ENCODE data around the gene UPF2.
"Not testable (repeated sequence)": the region's sequence is repeated elsewhere in the genome, so short reads cannot be mapped to it uniquely, and the experiment has no call there.

Gene UPF2

GRCh38 chr10:11907914-11908313, 134.7 kb downstream of the UPF2 start:
- no peak for DNase-seq (ENCODE audit: low spot score)

- DNase-seq (ENCODE audit: low spot score) = no peak
These were observed 135.9 kb downstream of the UPF2 start for GRCh38 chr10:11906714-11907113.

DNA sequence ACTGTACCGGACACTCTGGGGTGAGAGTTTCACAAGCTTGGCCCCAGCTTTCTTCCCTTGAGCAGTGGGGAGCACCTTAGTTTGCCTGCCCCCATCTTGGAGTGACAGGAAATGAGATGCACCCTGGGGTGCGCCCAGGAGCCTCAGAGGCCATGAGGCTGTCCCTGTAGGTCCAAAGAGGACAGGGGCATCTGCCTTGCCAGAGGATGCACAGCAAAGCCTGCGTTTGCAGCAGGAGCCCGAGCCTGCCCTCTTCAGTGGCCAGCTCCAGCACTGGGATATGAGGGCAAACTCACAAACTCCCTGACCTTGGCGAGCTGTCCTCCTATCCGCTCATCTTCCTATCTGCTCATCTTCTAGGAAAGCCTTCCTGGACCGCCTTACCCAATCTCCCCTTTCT, 140.0 kb downstream of the UPF2 start:
- DNase-seq (ENCODE audit: low spot score) = no peak

DNA sequence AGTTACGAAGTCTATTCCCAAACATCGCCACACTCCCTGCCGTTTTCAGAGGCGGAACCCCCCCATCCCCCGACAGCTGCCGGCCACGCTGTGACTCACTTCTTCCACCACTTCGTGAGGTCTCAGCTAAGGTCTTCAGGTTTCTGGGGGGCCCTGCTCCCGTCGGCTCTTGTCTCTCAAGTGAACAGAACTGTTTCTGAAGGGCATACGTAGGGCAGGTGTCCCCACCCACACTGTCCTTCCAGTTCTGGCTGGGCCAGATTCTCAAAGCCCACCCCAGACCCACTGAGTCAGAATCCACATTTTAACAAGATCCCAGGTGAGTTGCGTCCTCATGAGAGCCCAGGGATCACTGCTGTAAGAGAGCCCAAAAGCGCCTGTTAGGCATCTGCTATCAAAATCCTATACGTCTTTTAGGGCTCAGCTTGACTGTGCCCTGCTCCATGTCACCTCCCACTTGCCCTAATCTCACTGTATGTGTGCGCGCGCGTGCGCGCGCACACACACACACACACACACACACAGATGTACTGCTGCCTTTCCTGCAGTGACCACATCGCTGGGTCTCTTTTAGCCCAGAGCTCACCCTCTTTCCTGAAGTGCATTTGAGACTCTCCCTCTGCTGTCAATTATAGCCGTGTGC, 140.7 kb downstream of the UPF2 start:
- no peak for DNase-seq (ENCODE audit: low spot score)

DNA sequence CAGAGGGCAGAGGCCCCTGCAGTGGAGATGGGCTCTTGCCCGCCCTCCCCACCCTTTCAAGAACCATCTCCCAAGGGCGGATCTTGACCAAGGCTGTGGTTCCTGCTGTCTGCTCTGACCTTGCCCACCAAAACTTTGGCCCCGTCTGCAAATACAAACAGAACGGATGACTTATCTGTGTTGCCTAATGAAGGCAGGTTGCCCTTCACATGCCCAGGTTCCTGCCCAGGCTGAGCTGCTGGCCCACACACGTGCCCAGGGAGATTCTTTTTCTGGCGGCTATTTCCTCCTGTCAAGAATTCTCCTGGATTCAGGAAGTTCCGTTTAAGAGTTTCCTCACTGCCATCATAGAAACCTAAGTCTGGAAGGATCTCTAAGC, 141.2 kb downstream of the UPF2 start:
- DNase-seq (ENCODE audit: low spot score) = no peak

DNA sequence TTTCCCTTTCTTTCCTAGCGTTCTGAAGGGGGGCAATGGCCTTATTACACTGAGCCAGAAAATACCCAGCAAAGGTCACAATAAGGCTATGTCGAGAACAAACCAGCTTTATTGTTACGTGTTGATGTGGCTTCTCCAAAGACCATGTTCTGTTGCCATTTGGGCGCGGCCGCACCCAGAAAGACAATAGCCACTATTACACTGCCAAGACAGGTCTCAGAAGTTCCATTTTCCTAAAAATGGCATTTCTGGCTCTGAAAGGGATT, 141.6 kb downstream of the UPF2 start:
- DNase-seq (ENCODE audit: low spot score) = no peak

GRCh38 chr10:11899067-11899876, 143.3 kb downstream of the UPF2 start:
- DNase-seq (ENCODE audit: low spot score) = no peak

- no peak for DNase-seq (ENCODE audit: low spot score)
These were observed 144.1 kb downstream of the UPF2 start for GRCh38 chr10:11898372-11899066.

DNA sequence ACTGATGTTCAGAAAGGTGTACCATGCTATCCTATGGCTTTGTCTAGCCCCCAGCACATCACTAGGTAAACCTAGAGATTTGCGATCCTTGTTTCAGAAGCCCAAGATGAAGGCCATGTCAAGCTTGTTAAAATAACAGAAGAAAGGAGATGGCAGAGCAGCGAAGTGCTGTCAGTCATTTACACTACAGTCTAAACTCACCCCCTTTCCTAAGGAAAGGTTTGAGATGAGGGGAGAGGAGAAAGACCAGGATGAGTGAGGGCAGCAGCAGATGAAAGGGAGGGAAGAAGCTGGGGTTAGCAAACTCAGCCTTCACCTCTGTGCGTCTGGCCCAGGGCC, 144.6 kb downstream of the UPF2 start:
- no peak for DNase-seq (ENCODE audit: low spot score)

- no peak for DNase-seq (ENCODE audit: low spot score)
These were observed 145.9 kb downstream of the UPF2 start for GRCh38 chr10:11896549-11897200.

DNA sequence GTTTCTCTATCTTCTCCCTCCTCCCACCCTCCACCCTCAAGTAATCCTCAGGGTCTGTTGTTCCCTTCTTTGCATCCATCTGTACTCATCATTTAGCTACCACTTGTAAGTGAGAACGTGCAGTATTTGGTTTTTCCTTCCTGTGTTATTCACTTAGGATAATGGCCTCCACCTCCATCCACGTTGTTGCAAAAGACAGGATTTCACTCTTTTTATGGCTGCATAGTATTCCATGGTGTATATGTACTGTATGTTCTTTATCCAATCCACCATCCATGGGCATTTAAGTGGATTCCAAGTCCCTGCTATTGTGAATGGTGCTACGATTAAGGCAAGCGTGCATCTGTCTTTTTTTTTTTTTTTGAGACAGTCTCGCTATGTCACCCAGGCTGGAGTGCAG, 147.0 kb downstream of the UPF2 start:
- no peak for DNase-seq (ENCODE audit: low spot score)

GRCh38 chr10:11895108-11895466, 147.5 kb downstream of the UPF2 start:
- DNase-seq (ENCODE audit: low spot score) = no peak

- no peak for DNase-seq (ENCODE audit: low spot score)
These were observed 148.1 kb downstream of the UPF2 start for GRCh38 chr10:11894381-11895107.

DNA sequence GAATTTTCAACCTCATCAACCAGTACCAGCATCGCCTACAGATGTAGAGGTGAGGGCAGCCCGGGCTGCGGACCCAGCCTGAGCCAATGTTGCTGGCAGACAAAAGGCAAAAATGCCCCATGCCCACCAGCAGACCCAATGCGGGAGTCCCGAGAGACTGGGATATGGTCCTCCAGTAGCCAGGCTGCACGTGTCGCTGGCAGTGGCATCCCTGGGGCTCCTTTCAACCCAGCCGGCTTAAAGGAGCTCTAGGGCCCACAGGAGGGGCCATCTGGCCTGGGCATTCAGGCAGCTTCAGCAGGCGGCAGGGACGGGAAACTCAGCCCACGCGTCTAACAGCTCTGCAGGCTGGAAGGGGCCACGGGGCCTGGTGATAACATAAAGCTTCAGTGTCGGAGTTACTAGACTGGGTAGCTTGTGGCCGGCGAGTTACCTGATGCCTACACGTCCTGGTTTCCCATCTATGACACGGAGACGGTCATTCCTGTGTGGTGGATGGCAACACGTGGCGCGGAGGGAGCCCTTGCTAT, 148.8 kb downstream of the UPF2 start:
- DNase-seq (ENCODE audit: low spot score) = no peak

GRCh38 chr10:11891776-11892486, 150.7 kb downstream of the UPF2 start:
- DNase-seq (ENCODE audit: low spot score) = no peak

GRCh38 chr10:11889263-11889662, 153.3 kb downstream of the UPF2 start:
- not testable (repeated sequence) for DNase-seq (ENCODE audit: low spot score)

DNA sequence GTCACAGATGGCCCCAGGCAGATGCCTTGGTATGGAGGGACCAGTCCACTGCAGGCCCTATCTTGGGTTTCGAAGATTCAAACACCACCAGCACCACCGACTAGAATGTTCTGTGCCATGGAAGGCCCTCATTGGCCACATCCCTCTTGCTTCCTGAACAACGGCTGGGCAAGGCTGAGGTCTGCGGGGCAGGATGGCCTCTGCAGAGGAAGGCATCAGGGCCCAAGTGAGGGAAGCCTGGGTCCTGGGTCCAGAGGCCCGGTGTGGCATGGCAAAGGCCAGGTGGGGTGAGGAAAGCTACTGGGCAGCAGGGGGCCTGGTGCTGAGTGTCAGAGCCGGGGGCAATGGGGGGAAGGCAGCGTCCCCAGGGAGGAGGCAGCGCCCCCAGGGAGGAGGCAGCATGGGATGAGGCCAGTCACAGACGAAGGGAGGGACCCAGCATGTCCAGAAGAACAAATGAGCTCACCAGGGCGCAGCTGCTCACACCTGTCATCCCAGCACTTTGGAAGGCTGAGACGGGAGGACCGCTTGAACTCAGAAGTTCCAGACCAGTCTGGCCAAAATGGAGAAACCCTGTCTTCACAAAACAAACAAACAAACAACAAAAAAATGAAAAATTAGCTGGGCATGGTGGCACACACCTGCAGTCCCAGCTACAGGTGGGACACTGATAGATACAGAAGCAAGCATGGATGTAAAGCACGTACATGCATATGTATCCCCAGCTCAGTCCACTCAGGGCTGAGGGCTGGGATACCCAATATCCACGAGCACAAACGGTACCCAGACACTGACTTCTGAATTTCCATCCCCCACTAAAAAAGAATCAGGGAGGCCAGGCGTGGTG, 155.0 kb downstream of the UPF2 start:
- DNase-seq (ENCODE audit: low spot score) = no peak

DNA sequence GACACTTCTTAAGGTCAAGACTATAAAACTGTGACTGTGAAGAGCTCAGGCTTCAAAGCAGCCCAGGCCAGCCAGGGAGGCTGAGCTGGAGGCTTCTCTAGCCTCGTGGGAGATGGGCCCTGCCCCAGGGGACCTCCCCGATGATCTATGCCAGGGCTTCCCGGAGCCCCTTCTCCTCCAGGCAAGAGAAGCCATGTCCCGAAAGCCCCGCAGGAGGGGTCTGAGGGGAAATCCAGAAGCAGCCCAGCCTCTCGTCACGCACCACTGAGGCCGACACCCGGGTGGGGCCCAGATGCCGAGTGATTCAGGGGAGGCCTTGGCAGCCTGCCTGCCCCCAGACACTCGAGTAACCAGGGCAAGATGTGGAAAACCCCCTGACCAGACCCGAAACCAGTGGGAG, 155.8 kb downstream of the UPF2 start:
- no peak for DNase-seq (ENCODE audit: low spot score)

GRCh38 chr10:11886138-11886474, 156.5 kb downstream of the UPF2 start:
- no peak for DNase-seq (ENCODE audit: low spot score)

DNA sequence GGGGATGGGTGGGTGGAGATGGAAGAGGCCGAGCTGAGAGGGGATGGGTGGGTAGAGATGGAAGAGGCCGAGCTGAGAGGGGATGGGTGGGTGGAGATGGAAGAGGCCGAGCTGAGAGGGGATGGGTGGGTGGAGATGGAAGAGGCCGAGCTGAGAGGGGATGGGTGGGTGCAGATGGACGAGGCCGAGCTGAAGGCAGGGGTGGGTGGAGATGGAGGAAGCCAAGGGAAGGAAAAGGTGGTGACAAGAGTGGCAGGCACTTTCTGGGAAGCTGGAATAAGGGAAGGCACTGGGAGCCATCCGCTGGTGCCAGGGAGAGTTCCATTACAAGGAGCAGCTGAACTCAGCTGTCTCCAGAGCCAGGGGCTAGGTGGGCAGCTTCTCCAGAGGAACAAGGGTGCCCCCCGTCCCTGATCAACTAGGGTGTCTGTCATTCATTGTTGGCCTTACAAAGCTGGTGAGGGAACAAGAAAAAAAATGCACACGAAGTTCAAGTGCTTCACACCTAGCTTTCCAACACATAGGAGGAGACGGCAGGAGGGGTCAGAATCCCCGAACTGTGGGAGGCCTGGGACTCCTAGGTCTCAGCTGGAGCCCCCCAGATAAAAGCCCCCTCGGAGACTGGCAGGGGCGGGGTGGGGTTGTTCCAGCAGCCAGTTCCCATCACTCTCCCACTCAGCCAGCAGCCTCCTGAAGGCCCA, 157.0 kb downstream of the UPF2 start:
- no peak for DNase-seq (ENCODE audit: low spot score)
